GM23338 (cell line): ENCODE results near the gene AIP. TPM values are rescaled to one million over a fixed set of nuclear protein-coding genes. Genes with fewer than 3 reads are reported as not detected.

Source experiments
- ATAC-seq: fragments of 200-7000 bp; cut with Tn5 transposase; 3 replicates; pipeline ENCODE4 v1.9.1; 2020
- DNase-seq: peaks from one replicate; pipeline ENCODE4 v3.0.0-alpha.2; 2015; ENCODE audit warnings: low spot score
- H2AFZ ChIP-seq: fragments of 200-600 bp; sonication (generic); 2 replicates; pipeline ENCODE4 v1.8.0; 2016; ENCODE audit warnings: antibody characterized with exemption, mild to moderate bottlenecking, moderate library complexity
- H3F3A ChIP-seq: fragments of 200-600 bp; sonication (generic); replicated peaks from 2 replicates; pipeline ENCODE4 v1.8.0; 2017; ENCODE audit warnings: antibody characterized with exemption, mixed run types, low read depth
- H3K27ac ChIP-seq: fragments of 200-600 bp; sonication (generic); 2 replicates; pipeline ENCODE4 v1.6.1; 2016; ENCODE audit warnings: low read depth
- H3K27me3 ChIP-seq: fragments of 200-600 bp; sonication (generic); 2 replicates; pipeline ENCODE4 v1.8.0; 2016; ENCODE audit warnings: mild to moderate bottlenecking, mixed run types, moderate library complexity; ENCODE audit not compliant: insufficient read depth
- H3K36me3 ChIP-seq: fragments of 200-600 bp; sonication (generic); 2 replicates; pipeline ENCODE4 v1.8.0; 2016; ENCODE audit warnings: mild to moderate bottlenecking; ENCODE audit not compliant: insufficient read depth
- H3K4me1 ChIP-seq: fragments of 200-600 bp; sonication (generic); 2 replicates; pipeline ENCODE4 v1.8.0; 2016; ENCODE audit warnings: mild to moderate bottlenecking, moderate library complexity; ENCODE audit not compliant: insufficient read depth
- H3K4me2 ChIP-seq: fragments of 200-600 bp; sonication (generic); 2 replicates; pipeline ENCODE4 v1.7.1; 2017; ENCODE audit warnings: mixed run types
- H3K4me3 ChIP-seq: fragments of 200-600 bp; sonication (generic); 2 replicates; pipeline ENCODE4 v1.6.1; 2016; ENCODE audit warnings: mixed run types
- H3K79me2 ChIP-seq: fragments of 200-600 bp; sonication (generic); replicated peaks from 2 replicates; pipeline ENCODE4 v1.8.0; 2017; ENCODE audit warnings: mild to moderate bottlenecking; ENCODE audit not compliant: insufficient read depth
- H3K9me2 ChIP-seq: fragments of 200-600 bp; sonication (generic); 2 replicates; pipeline ENCODE4 v1.8.0; 2017; ENCODE audit not compliant: insufficient read depth
- H4K20me1 ChIP-seq: fragments of 200-600 bp; sonication (generic); replicated peaks from 2 replicates; pipeline ENCODE4 v1.8.0; 2017; ENCODE audit warnings: mild to moderate bottlenecking; ENCODE audit not compliant: insufficient read depth
- H3K27ac Mint-ChIP-seq: 2 replicates; pipeline ENCODE4 v1.8.0; 2020; ENCODE audit warnings: inconsistent platforms, mild to moderate bottlenecking, moderate library complexity, mixed read lengths
- H3K27me3 Mint-ChIP-seq: 3 replicates; pipeline ENCODE4 v1.8.0; 2022; ENCODE audit warnings: low read depth, mild to moderate bottlenecking, moderate library complexity, mixed read lengths, inconsistent platforms; ENCODE audit not compliant: insufficient read depth, poor library complexity
- H3K36me3 Mint-ChIP-seq: 3 replicates; pipeline ENCODE4 v1.8.0; 2021; ENCODE audit warnings: low read depth, mild to moderate bottlenecking, inconsistent platforms, moderate library complexity, mixed read lengths
- H3K4me1 Mint-ChIP-seq: 3 replicates; pipeline ENCODE4 v1.8.0; 2020; ENCODE audit warnings: mild to moderate bottlenecking, inconsistent platforms, mixed read lengths
- H3K4me3 Mint-ChIP-seq: 3 replicates; pipeline ENCODE4 v1.8.0; 2021; ENCODE audit warnings: moderate library complexity, mild to moderate bottlenecking, inconsistent platforms, mixed read lengths
- H3K9me3 Mint-ChIP-seq: 3 replicates; pipeline ENCODE4 v1.8.0; 2020; ENCODE audit warnings: moderate library complexity, mild to moderate bottlenecking, inconsistent platforms, mixed read lengths
- POLR2AphosphoS5 ChIP-seq: IDR thresholded peaks from 2 replicates; pipeline ENCODE4 v1.6.1; 2016; ENCODE audit warnings: antibody characterized with exemption, low read depth
- STAT1 ChIP-seq: IDR thresholded peaks from one replicate; pipeline ENCODE4 v1.6.1; 2016; ENCODE audit warnings: antibody characterized with exemption; ENCODE audit not compliant: unreplicated experiment
- ZNF331 ChIP-seq: fragments of 250-450 bp; sonication (Bioruptor Pico); IDR thresholded peaks from 2 replicates; pipeline ENCODE4 v1.5.0; 2020; ENCODE audit warnings: low read depth, mild to moderate bottlenecking, moderate library complexity
- polyA plus RNA-seq: library from polyadenylated mRNA; unstranded; fragments of >200 nt; fragmentation: Nextera tagmentation; extraction: Ambion mirVana; gene quantifications from 2 replicates; pipeline ENCODE4 v1.2.1, GENCODE V29; 2016
- total RNA-seq: library from RNA; depleted of rRNA; stranded (reverse); fragments of >200 nt; shearing (Covaris generic); gene quantifications from 2 replicates; pipeline ENCODE4 v1.2.3, GENCODE V29; 2014
- TF ChIP-seq, protein P1 (sequence below), 2 experiments: fragments of 200-600 bp in 1 of 2; sonication (generic) in 1 of 2; conservative IDR thresholded peaks; 2 replicates each; pipeline versions ENCODE4 v1.5.1 to v1.6.1; 2016 to 2017; ENCODE audit warnings: antibody characterized with exemption in 2 of 2, low read depth in 2 of 2, mild to moderate bottlenecking in 2 of 2, moderate library complexity in 1 of 2

The AIP gene
- total and polyA plus RNA-seq, 2 experiments from 2014 or later: 29.1 to 32.1 TPM

DNA sequence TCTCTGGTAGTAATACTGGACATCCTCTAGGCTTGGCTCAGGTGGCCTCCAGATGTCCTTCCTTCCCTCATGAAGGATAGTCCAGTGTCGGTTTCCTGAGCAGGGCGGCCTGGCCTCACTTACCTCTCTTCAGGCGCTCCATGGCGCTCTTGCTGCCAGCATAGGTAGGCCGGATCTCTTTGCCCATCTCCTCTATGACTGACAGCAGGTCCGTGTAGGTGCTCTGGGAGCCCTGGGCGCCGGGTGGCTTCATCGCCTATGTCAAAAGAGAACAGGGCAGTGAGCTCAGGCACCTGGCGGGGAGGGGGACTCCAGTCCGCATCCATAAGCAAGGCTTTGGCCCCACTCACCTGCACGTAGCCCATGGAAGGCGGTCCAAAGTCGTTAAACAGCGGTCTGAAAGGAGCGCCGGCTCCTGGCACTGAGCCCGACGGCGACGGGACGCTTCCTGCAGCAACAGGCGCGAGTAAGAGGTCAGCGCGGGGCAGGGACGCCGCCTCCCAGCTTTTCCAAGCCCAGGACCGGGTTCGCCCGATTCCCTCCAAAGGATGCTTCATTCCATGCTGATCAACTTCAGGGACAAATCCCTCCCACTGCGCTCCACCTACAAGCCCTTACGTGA lies 24.5 kb downstream of the AIP start (continued):
- TF ChIP-seq, protein P1, sequence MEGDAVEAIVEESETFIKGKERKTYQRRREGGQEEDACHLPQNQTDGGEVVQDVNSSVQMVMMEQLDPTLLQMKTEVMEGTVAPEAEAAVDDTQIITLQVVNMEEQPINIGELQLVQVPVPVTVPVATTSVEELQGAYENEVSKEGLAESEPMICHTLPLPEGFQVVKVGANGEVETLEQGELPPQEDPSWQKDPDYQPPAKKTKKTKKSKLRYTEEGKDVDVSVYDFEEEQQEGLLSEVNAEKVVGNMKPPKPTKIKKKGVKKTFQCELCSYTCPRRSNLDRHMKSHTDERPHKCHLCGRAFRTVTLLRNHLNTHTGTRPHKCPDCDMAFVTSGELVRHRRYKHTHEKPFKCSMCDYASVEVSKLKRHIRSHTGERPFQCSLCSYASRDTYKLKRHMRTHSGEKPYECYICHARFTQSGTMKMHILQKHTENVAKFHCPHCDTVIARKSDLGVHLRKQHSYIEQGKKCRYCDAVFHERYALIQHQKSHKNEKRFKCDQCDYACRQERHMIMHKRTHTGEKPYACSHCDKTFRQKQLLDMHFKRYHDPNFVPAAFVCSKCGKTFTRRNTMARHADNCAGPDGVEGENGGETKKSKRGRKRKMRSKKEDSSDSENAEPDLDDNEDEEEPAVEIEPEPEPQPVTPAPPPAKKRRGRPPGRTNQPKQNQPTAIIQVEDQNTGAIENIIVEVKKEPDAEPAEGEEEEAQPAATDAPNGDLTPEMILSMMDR (conservative IDR thresholded peaks at IDR 0.05; ENCODE audit: low read depth in 2 of 2): no peak

DNA sequence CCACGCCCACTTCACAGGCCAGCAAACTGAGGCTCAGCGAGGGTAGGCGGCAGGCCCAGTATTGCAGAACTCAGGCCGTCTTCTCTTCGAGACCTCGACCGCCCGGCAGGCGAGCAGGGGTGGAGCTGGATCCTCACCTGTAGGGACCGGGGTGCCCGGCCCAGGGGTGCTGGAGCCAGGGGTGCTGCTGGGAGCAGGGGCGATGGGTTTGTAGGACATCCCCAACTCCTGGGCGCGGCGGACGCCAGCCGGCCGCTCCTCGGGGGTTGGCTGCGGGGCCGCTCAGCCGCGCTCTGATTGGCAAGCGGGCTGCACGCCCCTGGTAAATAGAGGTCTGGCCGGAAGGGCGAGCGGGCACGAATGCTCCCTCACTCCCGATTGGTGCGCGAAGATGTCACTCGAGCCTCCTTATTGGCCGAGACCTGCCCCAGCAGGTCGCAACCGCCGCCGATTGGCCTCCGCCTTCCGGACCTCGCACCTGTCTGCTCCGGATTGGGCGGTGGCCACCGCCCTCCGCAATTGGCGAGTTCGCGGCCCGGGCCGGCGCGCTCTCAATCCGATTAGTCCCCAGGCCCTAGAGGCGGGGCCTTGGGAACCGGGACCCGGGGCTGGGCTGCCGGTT lies 25.1 kb downstream of the AIP start, which contains the start of gene CDK2AP2:
Gene CDK2AP2, minus strand, starts transcription at position 299 of the 622 bp plus-strand sequence. Its CDS starts 80 bp downstream, at position 219.
- ATAC-seq: peak; percentile 78

DNA sequence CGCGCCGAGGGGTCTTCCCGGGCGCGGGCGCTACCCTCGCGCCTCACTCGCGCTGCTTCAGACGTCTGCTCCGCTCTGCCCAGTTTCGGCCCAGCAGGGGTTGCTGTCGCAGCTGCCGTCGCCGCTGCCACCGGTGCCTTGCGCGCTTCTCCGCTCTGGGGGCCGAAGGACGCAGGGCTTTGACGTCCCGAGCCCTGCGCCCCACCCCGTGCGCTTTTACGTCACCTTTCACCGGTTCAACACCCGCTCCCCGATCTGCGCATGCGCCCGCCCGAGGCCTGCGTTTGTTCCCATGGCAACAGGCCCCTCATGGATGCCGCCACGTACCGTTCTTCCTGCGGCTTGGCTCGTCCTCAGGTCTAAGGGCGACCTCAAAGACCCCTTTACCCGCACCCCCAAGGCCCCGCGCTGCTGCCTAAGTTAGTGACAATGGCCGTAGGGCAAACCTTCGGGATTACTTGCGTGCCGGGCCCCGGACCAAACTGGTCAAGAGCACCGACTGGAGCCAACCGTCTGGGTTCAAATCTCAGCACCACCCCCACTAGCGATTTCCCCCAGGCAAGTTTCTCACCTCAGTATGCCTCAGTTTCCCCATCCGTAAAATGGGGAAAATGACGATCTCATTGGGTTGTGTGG lies 25.8 kb downstream of the AIP start:
- ATAC-seq: peak; percentile 6
- peaks cover 20% of the 10 kb centered on the region for H3K4me1 Mint-ChIP-seq
- TF ChIP-seq ZNF331 (no peak), STAT1 (no peak)

More for the DNA sequence above, 25.1 kb downstream of the AIP start, which contains the start of gene CDK2AP2:
- H3K9me3 Mint-ChIP-seq: peaks cover 3% of the 10 kb centered on the region; the same call in 1 of the 3 replicates
- peak within 1 kb of the TSS; percentile 95 for H3K4me2 ChIP-seq
- H3K4me1 Mint-ChIP-seq: peaks cover 23% of the 10 kb centered on the region
- peak within 1 kb of the TSS; percentile 93 for H3K27ac Mint-ChIP-seq
- peak within 1 kb of the TSS; percentile 86 for H3K4me3 ChIP-seq
- no peaks in the 10 kb centered on the region for H3K36me3 ChIP-seq
- peak within 1 kb of the TSS; percentile 92 for H3K27ac ChIP-seq
- peak within 1 kb of the TSS; percentile 94 for H2AFZ ChIP-seq
- TF ChIP-seq, protein P1 (conservative IDR thresholded peaks at IDR 0.05; ENCODE audit: low read depth in 2 of 2): no peak
- TF ChIP-seq POLR2AphosphoS5: peak; percentile 60
- H3K79me2 ChIP-seq: peaks cover 5% of the 10 kb centered on the region; the same call in 1 of the 2 replicates
- no peaks in the 10 kb centered on the region; the same call in 1 of the 2 replicates for H3K27me3 ChIP-seq
- peaks cover 16% of the 10 kb centered on the region for H3K27me3 Mint-ChIP-seq
- H3K4me1 ChIP-seq: peaks cover 27% of the 10 kb centered on the region
- peaks cover 16% of the 10 kb centered on the region; the same call in 1 of the 2 replicates for H3F3A ChIP-seq
- peaks cover 12% of the 10 kb centered on the region for H4K20me1 ChIP-seq
- H3K36me3 Mint-ChIP-seq: peaks cover 7% of the 10 kb centered on the region
- DNase-seq: peak; percentile 100
- no peaks in the 10 kb centered on the region for H3K9me2 ChIP-seq
- H3K4me3 Mint-ChIP-seq: peak within 1 kb of the TSS; percentile 73

More for the DNA sequence above, 25.8 kb downstream of the AIP start:
- H3K4me1 ChIP-seq: peaks cover 25% of the 10 kb centered on the region
- H3K27me3 ChIP-seq: no peaks in the 10 kb centered on the region; the same call in 1 of the 2 replicates
- DNase-seq: peak; percentile 99
- Mint-ChIP-seq H3K36me3 (peaks cover 7% of the 10 kb centered on the region), H3K27me3 (peaks cover 11% of the 10 kb centered on the region), H3K4me3 (peak overlapping the region; percentile 73), H3K9me3 (peaks cover 3% of the 10 kb centered on the region; the same call in 1 of the 3 replicates), H3K27ac (peak overlapping the region; percentile 93)
- peak overlapping the region; percentile 71 for H3K4me3 ChIP-seq
- H4K20me1 ChIP-seq: peaks cover 7% of the 10 kb centered on the region
- peak overlapping the region; percentile 94 for H2AFZ ChIP-seq
- no peaks in the 10 kb centered on the region for H3K9me2 ChIP-seq
- peak overlapping the region; percentile 95 for H3K4me2 ChIP-seq
- H3F3A ChIP-seq: peaks cover 16% of the 10 kb centered on the region; the same call in 1 of the 2 replicates
- peak overlapping the region; percentile 73; the same call in 1 of the 2 replicates for H3K27ac ChIP-seq
- H3K36me3 ChIP-seq: no peaks in the 10 kb centered on the region
- peaks cover 5% of the 10 kb centered on the region; the same call in 1 of the 2 replicates for H3K79me2 ChIP-seq
